B cell (primary cell): ENCODE measurements around the gene CCDC171. TPM values are rescaled to one million over a fixed set of nuclear protein-coding genes. Genes with fewer than 3 reads are reported as not detected.

Experiments
- ATAC-seq: fragments of 200-7000 bp; cut with Tn5 transposase; one replicate; pipeline ENCODE4 v1.10.0; 2021; ENCODE audit warnings: low read depth, mild to moderate bottlenecking, moderate number of reproducible peaks, moderate library complexity
- CTCF ChIA-PET: fragments of 350-600 bp; sonication (Branson Sonifier 250); formaldehyde crosslinking; loops from one replicate; lab custom pipeline; 2021; ENCODE audit warnings: antibody characterized with exemption, inconsistent platforms; lab: Charles Lee
- POLR2A ChIA-PET: fragments of 350-600 bp; sonication (Branson Sonifier 250); formaldehyde crosslinking; loops from one replicate; lab custom pipeline; 2021; ENCODE audit warnings: antibody characterized with exemption; lab: Charles Lee
- DNase-seq: peaks from one replicate; pipeline ENCODE4 v3.0.0; 2013
- H2AFZ ChIP-seq: 2 replicates; pipeline ENCODE4 v1.6.1; 2012; ENCODE audit warnings: mild to moderate bottlenecking, low read depth, low read length; ENCODE audit not compliant: insufficient read depth, poor library complexity, severe bottlenecking
- H3K27ac ChIP-seq, 2 donors: 1 replicate in 1 of 2; 2 replicates in 1 of 2; pipeline ENCODE4 v1.5.1; 2012 to 2013; ENCODE audit warnings: low read length in 2 of 2, mild to moderate bottlenecking in 2 of 2, moderate library complexity in 1 of 2
- H3K27me3 ChIP-seq, 4 experiments: fragments of 200-600 bp in 1 of 4; sonication (generic) in 1 of 4; replicated peaks in 1 of 4; 1 replicate in 2 of 4; 2 replicates in 2 of 4; pipeline versions ENCODE4 v1.6.1 to v1.7.0; 2013 to 2016; ENCODE audit warnings: low read length in 3 of 4, mild to moderate bottlenecking in 2 of 4, mixed read lengths in 1 of 4, moderate library complexity in 1 of 4; ENCODE audit not compliant: insufficient read depth in 4 of 4, control insufficient read depth in 3 of 4; ENCODE audit errors: control extremely low read depth in 1 of 4
- H3K36me3 ChIP-seq, 2 experiments: replicated peaks in 1 of 2; 1 replicate in 1 of 2; 2 replicates in 1 of 2; pipeline versions ENCODE4 v1.6.1 to v1.7.1; 2013; ENCODE audit warnings: low read length in 1 of 2; ENCODE audit not compliant: insufficient read depth in 2 of 2, control insufficient read depth in 1 of 2; ENCODE audit errors: control extremely low read depth in 1 of 2, extremely low read depth in 1 of 2
- H3K4me1 ChIP-seq, 2 donors: fragments of 200-600 bp in 1 of 2; sonication (generic) in 1 of 2; 1 replicate in 1 of 2; 2 replicates in 1 of 2; pipeline versions ENCODE4 v1.5.1 to v1.6.1; 2013 to 2017; ENCODE audit warnings: low read length in 2 of 2; ENCODE audit not compliant: control insufficient read depth in 2 of 2, insufficient read depth in 2 of 2
- H3K4me2 ChIP-seq: replicated peaks from 2 replicates; pipeline ENCODE3; 2012; ENCODE audit warnings: mild to moderate bottlenecking, low read depth, low read length; ENCODE audit not compliant: poor library complexity, severe bottlenecking
- H3K4me3 ChIP-seq, 5 experiments: fragments of 200-600 bp in 1 of 5; sonication (generic) in 1 of 5; 1 replicate in 3 of 5; 2 replicates in 2 of 5; pipeline versions ENCODE4 v1.5.1 to v1.7.0; 2011 to 2016; ENCODE audit warnings: low read length in 4 of 5, mild to moderate bottlenecking in 4 of 5, low read depth in 2 of 5, control low read depth in 1 of 5, moderate library complexity in 1 of 5; ENCODE audit not compliant: insufficient read depth in 1 of 5; ENCODE audit errors: control extremely low read depth in 1 of 5, extremely low read depth in 1 of 5
- H3K79me2 ChIP-seq: fragments of 200-600 bp; sonication (generic); one replicate; pipeline ENCODE4 v1.6.0; 2016; ENCODE audit warnings: low read length; ENCODE audit not compliant: control insufficient read depth, insufficient read depth
- H3K9ac ChIP-seq: fragments of 200-600 bp; sonication (generic); 2 replicates; pipeline ENCODE4 v1.6.1; 2017; ENCODE audit warnings: mild to moderate bottlenecking, low read length, moderate library complexity
- H3K9me3 ChIP-seq, 3 donors: one replicate each; pipeline versions ENCODE4 v1.6.1 to v1.7.1; 2013; ENCODE audit warnings: low read length in 2 of 3; ENCODE audit not compliant: control insufficient read depth in 2 of 3, insufficient read depth in 1 of 3; ENCODE audit errors: control extremely low read depth in 1 of 3
- H4K20me1 ChIP-seq: 2 replicates; pipeline ENCODE4 v1.6.0; 2012; ENCODE audit warnings: mild to moderate bottlenecking, low read length; ENCODE audit not compliant: insufficient read depth, control insufficient read depth, poor library complexity, severe bottlenecking
- H3K27ac Mint-ChIP-seq: one replicate; pipeline ENCODE4 v1.8.0; 2021; ENCODE audit warnings: mixed read lengths
- H3K27me3 Mint-ChIP-seq: one replicate; pipeline ENCODE4 v1.8.0; 2021; ENCODE audit warnings: mixed read lengths
- H3K4me1 Mint-ChIP-seq: one replicate; pipeline ENCODE4 v1.8.0; 2021; ENCODE audit warnings: mixed read lengths
- H3K4me3 Mint-ChIP-seq: one replicate; pipeline ENCODE4 v1.8.0; 2021; ENCODE audit warnings: mixed read lengths
- H3K9me3 Mint-ChIP-seq: one replicate; pipeline ENCODE4 v1.8.0; 2022; ENCODE audit warnings: mixed read lengths; ENCODE audit not compliant: insufficient read depth
- EZH2 ChIP-seq: IDR thresholded peaks from 2 replicates; pipeline ENCODE4 v1.6.1; 2012; ENCODE audit warnings: borderline replicate concordance, low read depth, mild to moderate bottlenecking, moderate library complexity, low read length; ENCODE audit not compliant: insufficient read depth, poor library complexity, severe bottlenecking
- WGBS: methylation state at CpG from one replicate; pipeline ENCODE4 v1.1.5; 2013; ENCODE audit warnings: missing lambda C conversion rate; ENCODE audit not compliant: insufficient coverage; 5-methylcytosine and 5-hydroxymethylcytosine counted together
- intact Hi-C: fragments of 100-400 bp; cut with micrococcal nuclease; formaldehyde crosslinking; loops from one replicate; pipeline ENCODE4 v1.10.0; 2022
- polyA plus RNA-seq: library from polyadenylated mRNA; depleted of rRNA; stranded (reverse); fragments of >200 nt; gene quantifications from 2 replicates; pipeline ENCODE4 v1.2.3, GENCODE V29; 2012
- total RNA-seq, 2 donors: library from RNA; stranded (reverse); fragments of 120-200 nt in 1 of 2; gene quantifications; 1 replicate in 1 of 2; 2 replicates in 1 of 2; pipeline versions ENCODE4 v1.2.3 to v1.2.4, GENCODE V29; 2013 to 2022
- TF ChIP-seq, protein P1 (sequence below): fragments of 200-600 bp; IDR thresholded peaks from one replicate; pipeline ENCODE4 v1.8.0; 2022; ENCODE audit warnings: antibody characterized with exemption, mild to moderate bottlenecking

CCDC171 gene
- total and polyA plus RNA-seq, 2 donors (not counting 1 experiment from before 2014, with no cell fraction given) = 0.22 to 6.3 TPM

DNA sequence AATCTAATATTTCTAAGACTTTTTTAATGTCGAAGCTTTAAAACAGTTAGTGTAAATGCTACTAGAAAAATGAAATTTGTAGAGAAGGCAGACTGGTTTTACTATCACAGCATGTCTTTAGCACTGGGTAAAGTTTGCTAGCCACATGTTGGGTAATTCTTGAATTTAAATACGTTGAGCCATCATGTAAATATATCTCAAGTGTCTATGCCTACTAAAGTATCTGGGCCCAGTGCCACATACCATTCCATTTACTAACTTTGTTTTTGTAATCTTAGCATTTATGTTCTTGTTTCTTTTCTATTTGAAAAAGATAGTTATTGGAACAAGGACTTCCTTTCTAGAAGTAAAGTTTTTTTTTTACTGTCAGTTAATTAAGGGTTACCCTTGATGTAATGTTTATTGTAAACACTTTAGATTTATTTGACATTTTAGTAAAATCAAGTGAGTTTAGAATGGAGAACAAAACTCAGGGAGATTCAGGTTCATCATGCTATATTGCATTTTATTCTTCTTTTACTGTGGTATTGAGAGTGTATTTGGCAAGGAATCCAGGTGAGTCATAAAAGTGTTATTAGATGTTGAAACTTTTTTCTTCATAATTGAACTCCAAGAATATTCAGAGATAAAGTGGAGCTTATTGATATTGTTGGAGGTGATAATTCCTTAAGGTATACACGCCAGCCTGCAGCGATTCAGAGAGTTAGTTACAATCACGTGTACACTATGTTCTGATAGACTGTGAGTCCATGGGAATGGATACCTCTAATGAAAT lies 182.4 kb downstream of the CCDC171 start:
- WGBS = 95% methylated on average over 3 of the region's 5 CpGs
- Histone ChIP-seq H3K36me3 (no peaks in the 10 kb centered on the region), H3K27me3 (no peaks in the 10 kb centered on the region), H2AFZ (no peak overlapping the region), H3K9ac (no peak overlapping the region), H3K27ac (no peak overlapping the region), H3K4me1 (no peaks in the 10 kb centered on the region), H3K4me3 (no peak overlapping the region), H4K20me1 (no peaks in the 10 kb centered on the region), H3K9me3 (no peaks in the 10 kb centered on the region), H3K4me2 (no peak overlapping the region), H3K79me2 (no peaks in the 10 kb centered on the region)
- Mint-ChIP-seq H3K4me3 (no peak overlapping the region), H3K27me3 (no peaks in the 10 kb centered on the region), H3K9me3 (no peaks in the 10 kb centered on the region), H3K27ac (no peak overlapping the region), H3K4me1 (no peaks in the 10 kb centered on the region)
- ChIA-PET CTCF (no interaction called here), POLR2A (no interaction called here)
- TF ChIP-seq, protein P1, sequence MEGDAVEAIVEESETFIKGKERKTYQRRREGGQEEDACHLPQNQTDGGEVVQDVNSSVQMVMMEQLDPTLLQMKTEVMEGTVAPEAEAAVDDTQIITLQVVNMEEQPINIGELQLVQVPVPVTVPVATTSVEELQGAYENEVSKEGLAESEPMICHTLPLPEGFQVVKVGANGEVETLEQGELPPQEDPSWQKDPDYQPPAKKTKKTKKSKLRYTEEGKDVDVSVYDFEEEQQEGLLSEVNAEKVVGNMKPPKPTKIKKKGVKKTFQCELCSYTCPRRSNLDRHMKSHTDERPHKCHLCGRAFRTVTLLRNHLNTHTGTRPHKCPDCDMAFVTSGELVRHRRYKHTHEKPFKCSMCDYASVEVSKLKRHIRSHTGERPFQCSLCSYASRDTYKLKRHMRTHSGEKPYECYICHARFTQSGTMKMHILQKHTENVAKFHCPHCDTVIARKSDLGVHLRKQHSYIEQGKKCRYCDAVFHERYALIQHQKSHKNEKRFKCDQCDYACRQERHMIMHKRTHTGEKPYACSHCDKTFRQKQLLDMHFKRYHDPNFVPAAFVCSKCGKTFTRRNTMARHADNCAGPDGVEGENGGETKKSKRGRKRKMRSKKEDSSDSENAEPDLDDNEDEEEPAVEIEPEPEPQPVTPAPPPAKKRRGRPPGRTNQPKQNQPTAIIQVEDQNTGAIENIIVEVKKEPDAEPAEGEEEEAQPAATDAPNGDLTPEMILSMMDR = no peak
- TF ChIP-seq EZH2 = no peak
- ATAC-seq (no peak), DNase-seq (no peak)
- intact Hi-C loops = no loop called here

DNA sequence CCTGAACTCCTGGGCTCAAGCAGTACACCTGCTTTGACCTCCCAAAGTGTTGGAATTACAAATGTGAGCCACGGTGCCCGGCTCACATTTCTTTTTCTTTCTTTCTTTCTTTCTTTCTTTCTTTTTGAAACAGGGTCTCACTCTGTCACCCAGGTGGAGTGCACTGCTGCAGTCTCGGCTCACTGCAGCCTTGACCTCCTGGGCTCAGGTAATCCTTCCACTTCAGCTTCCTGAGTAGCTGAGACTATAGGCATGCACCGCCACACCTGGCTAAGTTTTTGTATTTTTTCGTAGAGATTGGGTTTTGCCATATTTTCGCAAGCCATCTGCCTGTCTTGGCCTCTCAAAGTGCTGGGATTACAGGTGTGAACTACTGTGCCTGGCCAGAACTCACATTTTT lies 183.7 kb downstream of the CCDC171 start:
- Histone ChIP-seq H2AFZ (no peak overlapping the region), H3K27me3 (no peaks in the 10 kb centered on the region), H3K36me3 (no peaks in the 10 kb centered on the region), H3K4me2 (no peak overlapping the region), H3K9me3 (no peaks in the 10 kb centered on the region), H3K9ac (no peak overlapping the region), H3K79me2 (no peaks in the 10 kb centered on the region), H4K20me1 (no peaks in the 10 kb centered on the region), H3K4me1 (no peaks in the 10 kb centered on the region), H3K27ac (no peak overlapping the region), H3K4me3 (no peak overlapping the region)
- intact Hi-C loops = no loop called here
- Mint-ChIP-seq H3K9me3 (no peaks in the 10 kb centered on the region), H3K27me3 (no peaks in the 10 kb centered on the region), H3K4me1 (no peaks in the 10 kb centered on the region), H3K27ac (no peak overlapping the region), H3K4me3 (no peak overlapping the region)
- DNase-seq (no peak), ATAC-seq (no peak)
- TF ChIP-seq EZH2 = no peak
- TF ChIP-seq, protein P1 = no peak
- WGBS = 98% methylated on average over 6 of the region's 6 CpGs
- CTCF ChIA-PET = no interaction called here
- POLR2A ChIA-PET = no interaction called here
